Activated naive CD4-positive, alpha-beta T cell treated with anti-CD3 and anti-CD28 coated beads, Interleukin-2, amount 10 ng/mL, durations not matched to agents 7 days and 5 days (primary cell): ENCODE measurements around the gene ATP2A1.
"Not testable (repeated sequence)": the region's sequence is repeated elsewhere in the genome, so short reads cannot be mapped to it uniquely, and the experiment has no call there.

Source experiments
- CTCF ChIA-PET: fragments of 350-600 bp; sonication (Branson Sonifier 250); formaldehyde crosslinking; loops from one replicate; lab custom pipeline; 2021; ENCODE audit warnings: antibody characterized with exemption; lab: Charles Lee
- DNase-seq: peaks from one replicate; pipeline ENCODE4 v3.0.0-alpha.2; 2020
- H3K27ac Mint-ChIP-seq: one replicate; pipeline ENCODE4 v1.8.0; 2021; ENCODE audit warnings: mild to moderate bottlenecking, moderate library complexity, mixed read lengths
- H3K27me3 Mint-ChIP-seq: one replicate; pipeline ENCODE4 v1.8.0; 2021; ENCODE audit warnings: mild to moderate bottlenecking, mixed read lengths
- H3K36me3 Mint-ChIP-seq: one replicate; pipeline ENCODE4 v1.8.0; 2021; ENCODE audit warnings: mixed read lengths
- H3K4me1 Mint-ChIP-seq: one replicate; pipeline ENCODE4 v1.8.0; 2021; ENCODE audit warnings: mixed read lengths
- H3K4me3 Mint-ChIP-seq: one replicate; pipeline ENCODE4 v1.8.0; 2021; ENCODE audit warnings: mild to moderate bottlenecking, moderate library complexity, mixed read lengths
- H3K9me3 Mint-ChIP-seq: one replicate; pipeline ENCODE4 v1.8.0; 2021; ENCODE audit warnings: mixed read lengths

The ATP2A1 gene

DNA sequence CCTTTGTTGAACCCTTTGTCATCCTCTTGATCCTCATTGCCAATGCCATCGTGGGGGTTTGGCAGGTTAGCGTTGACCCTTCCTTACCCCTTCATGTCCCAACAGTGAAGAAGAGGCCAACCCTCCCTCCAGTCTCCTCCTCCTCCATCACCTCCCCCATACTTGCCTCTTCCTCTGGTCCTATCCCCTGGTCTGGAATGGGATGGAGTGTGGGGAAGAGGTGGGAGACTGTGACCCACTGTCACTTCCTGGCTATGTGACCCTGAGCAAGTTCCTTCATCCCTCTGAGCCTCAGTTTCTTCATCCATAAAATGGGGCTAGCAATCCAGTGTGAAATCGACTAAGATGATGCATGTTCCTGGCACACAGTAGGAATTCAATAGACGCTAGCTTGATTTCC is 2.7 kb downstream of the ATP2A1 start:
- CTCF ChIA-PET = interaction anchor here (0.9 kb wide), 1 partner anchor 64 kb away, joined by 4 read pairs; no protein-coding TSS in a partner anchor
- Mint-ChIP-seq H3K27ac (no peak overlapping the region), H3K4me1 (peaks cover 34% of the 10 kb centered on the region), H3K4me3 (peak overlapping the region; percentile 88), H3K27me3 (peaks cover 10% of the 10 kb centered on the region), H3K36me3 (no peaks in the 10 kb centered on the region), H3K9me3 (no peaks in the 10 kb centered on the region)
- no peak for DNase-seq

GRCh38 chr16:28881565-28881964 is 3.3 kb downstream of the ATP2A1 start:
- not testable (repeated sequence) for H3K4me3 Mint-ChIP-seq

DNA sequence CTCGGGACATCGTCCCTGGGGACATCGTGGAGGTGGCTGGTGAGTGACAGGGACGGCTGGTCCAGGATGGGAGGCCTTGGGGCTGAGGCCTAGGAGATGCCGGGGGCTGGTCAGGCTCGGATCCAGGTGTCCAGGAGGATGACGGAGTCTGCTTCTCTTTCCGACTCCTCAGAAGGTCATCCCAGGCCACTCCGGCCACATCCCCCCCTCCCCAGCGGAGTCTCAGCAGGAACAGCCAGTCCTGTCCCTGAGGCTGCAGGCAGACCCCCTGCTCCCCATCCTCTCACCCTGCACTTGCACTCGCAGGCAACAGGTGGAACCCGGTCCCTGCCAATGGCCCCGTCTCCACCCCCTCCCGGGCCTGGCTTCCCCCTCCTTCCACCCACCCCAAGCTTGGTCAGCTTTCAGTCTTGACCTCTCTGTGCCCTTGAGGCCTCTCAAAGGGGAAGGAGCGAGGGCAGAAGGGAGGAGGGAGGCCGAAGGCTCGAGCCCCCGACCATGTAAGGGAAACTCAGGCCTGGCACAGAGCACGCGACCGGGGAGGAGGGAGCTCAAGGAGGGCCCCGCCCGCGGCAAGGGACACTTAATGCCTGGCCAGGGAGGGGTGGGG is 4.4 kb downstream of the ATP2A1 start:
- H3K9me3 Mint-ChIP-seq = no peaks in the 10 kb centered on the region
- no peak for DNase-seq
- CTCF ChIA-PET = no interaction called here
- no peak overlapping the region for H3K27ac Mint-ChIP-seq
- peaks cover 10% of the 10 kb centered on the region for H3K27me3 Mint-ChIP-seq
- H3K4me1 Mint-ChIP-seq = peaks cover 30% of the 10 kb centered on the region
- no peak overlapping the region for H3K4me3 Mint-ChIP-seq
- no peaks in the 10 kb centered on the region for H3K36me3 Mint-ChIP-seq

More at GRCh38 chr16:28881565-28881964, 3.3 kb downstream of the ATP2A1 start:
- Mint-ChIP-seq H3K4me1 (peaks cover 34% of the 10 kb centered on the region), H3K27me3 (peaks cover 10% of the 10 kb centered on the region)
- H3K9me3 Mint-ChIP-seq, DNase-seq, H3K27ac Mint-ChIP-seq, H3K36me3 Mint-ChIP-seq: not testable (repeated sequence)
- CTCF ChIA-PET = interaction anchor here (0.9 kb wide), 1 partner anchor 63 kb away, joined by 4 read pairs; no protein-coding TSS in a partner anchor

DNA sequence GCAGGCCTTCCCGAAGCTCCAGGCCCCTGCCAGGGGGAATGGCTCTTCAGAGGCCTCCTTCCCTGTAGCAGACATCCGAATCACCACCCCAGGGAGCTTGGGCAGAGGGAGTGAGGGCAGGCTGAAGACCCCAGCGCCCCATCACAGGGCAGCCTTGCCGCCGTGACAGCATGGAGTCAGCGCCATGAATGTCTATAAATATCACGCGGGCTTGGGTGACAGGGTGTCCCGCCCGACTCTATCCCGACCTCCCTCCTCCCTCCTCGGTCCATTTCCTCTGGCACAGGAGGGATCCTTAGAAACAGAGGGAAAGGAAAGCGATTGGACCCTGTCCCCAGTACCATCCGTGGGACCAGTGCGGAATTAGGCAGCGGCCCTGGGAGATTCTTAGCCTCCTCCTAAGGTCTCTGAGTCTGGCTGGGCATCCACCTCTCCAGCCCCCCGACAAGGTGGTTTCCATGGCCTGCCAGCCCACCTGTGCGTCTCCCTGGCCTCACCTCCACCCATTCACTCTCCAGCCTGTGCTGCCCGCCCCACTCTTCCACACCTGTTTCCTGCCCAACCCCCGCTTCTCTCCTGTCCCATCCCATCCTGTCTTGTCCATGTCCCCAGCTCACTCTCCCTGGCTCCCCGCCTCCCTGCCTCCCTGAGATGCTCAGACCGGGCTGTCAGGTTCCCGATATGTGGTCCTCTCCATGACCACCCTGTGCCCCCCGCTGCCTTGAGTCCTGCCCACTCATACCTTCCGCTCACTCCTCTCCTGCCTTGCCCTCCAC is 5.1 kb downstream of the ATP2A1 start:
- DNase-seq = no peak
- no peaks in the 10 kb centered on the region for H3K9me3 Mint-ChIP-seq
- peaks cover 10% of the 10 kb centered on the region for H3K27me3 Mint-ChIP-seq
- H3K4me3 Mint-ChIP-seq = no peak overlapping the region
- H3K27ac Mint-ChIP-seq = peak overlapping the region; percentile 9
- CTCF ChIA-PET = no interaction called here
- H3K36me3 Mint-ChIP-seq = no peaks in the 10 kb centered on the region
- peaks cover 25% of the 10 kb centered on the region for H3K4me1 Mint-ChIP-seq

DNA sequence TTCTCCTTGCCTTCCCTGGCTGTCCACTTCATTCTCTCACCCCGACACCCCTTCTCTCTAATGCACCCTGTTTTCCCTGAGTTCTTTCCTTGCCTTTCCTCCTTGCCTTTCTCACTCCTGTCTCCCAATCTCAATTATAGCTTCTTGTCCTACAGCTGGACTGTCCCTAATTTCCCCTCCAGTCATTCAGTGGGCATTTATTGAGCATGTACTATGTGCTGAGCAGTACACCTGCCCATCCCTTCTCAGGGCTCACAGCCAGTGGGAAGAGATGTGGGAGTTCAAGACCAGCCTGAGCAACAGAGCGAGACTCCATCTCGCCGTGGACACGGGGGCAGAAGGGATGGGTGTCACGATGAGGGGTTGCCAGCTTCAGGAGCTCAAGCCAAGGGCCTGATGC is 5.8 kb downstream of the ATP2A1 start:
- Mint-ChIP-seq H3K27me3 (peaks cover 10% of the 10 kb centered on the region), H3K9me3 (no peaks in the 10 kb centered on the region), H3K27ac (no peak overlapping the region), H3K36me3 (no peaks in the 10 kb centered on the region), H3K4me3 (no peak overlapping the region), H3K4me1 (peaks cover 19% of the 10 kb centered on the region)
- CTCF ChIA-PET = interaction anchor here (0.7 kb wide), 1 partner anchor 11 kb away, joined by 3 read pairs; no protein-coding TSS in a partner anchor
- no peak for DNase-seq

DNA sequence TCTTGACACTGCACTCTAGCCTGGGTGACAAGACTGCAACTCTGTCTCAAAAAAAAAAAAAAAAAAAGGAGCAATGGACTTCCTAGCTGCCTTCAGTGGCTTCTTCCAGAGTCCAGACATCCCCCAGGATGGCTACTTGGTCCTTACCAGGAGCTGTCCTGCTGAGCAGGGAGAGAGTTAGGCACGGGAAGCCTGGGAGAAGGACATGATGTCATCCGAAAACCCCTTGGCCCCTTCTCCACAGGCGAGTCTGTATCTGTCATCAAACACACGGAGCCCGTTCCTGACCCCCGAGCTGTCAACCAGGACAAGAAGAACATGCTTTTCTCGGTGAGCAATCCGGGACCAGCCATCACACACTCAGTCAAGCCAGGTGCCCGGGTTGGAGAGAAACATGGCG is 8.7 kb downstream of the ATP2A1 start:
- no peaks in the 10 kb centered on the region for H3K9me3 Mint-ChIP-seq

DNA sequence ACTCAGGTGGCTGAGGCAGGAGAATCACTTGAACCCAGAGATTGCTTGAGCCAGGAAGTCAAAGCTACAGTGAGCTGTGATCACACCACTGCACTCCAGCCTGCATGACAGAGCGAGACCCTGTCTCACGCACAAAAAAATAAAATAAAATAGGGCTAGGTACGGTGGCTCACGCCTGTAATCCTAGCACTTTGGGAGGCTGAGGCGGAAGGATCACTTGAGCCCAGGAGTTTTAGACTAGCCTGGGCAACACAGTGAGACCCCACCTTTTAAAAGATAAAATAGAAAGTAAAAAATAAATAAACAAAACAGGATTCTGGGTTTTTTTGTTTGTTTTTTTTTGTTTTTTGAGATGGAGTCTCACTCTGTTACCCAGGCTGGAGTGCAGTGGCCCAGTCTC is 12.1 kb downstream of the ATP2A1 start:
- H3K9me3 Mint-ChIP-seq = not testable (repeated sequence)

More for the DNA sequence above, 8.7 kb downstream of the ATP2A1 start:
- no peak overlapping the region for H3K27ac Mint-ChIP-seq
- no peaks in the 10 kb centered on the region for H3K36me3 Mint-ChIP-seq
- H3K4me3 Mint-ChIP-seq = no peak overlapping the region
- CTCF ChIA-PET = no interaction called here
- H3K4me1 Mint-ChIP-seq = no peaks in the 10 kb centered on the region
- no peak for DNase-seq
- peaks cover 5% of the 10 kb centered on the region for H3K27me3 Mint-ChIP-seq

GRCh38 chr16:28891964-28892890 is 13.9 kb downstream of the ATP2A1 start:
- H3K4me3 Mint-ChIP-seq = no peak overlapping the region
- CTCF ChIA-PET = no interaction called here
- no peak overlapping the region for H3K27ac Mint-ChIP-seq

More for the DNA sequence above, 12.1 kb downstream of the ATP2A1 start:
- H3K27ac Mint-ChIP-seq, H3K4me3 Mint-ChIP-seq, H3K36me3 Mint-ChIP-seq, H3K27me3 Mint-ChIP-seq, CTCF ChIA-PET, DNase-seq, H3K4me1 Mint-ChIP-seq: not testable (repeated sequence)

DNA sequence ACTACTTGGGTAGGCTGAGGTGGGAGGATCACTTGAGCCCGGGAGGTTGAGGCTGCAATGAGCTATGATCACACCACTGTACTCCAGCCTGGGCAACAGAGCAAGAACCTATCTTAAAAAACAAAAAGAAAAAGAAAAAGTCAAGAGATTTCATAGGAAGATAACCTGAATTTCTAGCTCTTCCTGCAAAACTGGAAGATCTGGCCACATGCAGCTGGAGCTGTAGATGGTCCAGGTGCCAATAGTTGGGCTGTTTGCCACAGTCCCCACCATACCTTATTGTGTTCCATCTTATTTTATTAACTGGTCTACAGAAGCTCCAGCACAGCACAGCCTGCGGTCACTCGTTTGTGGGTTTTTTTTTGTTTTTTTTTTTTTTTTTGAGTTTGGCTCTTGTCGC is 15.0 kb downstream of the ATP2A1 start:
- H3K9me3 Mint-ChIP-seq = no peaks in the 10 kb centered on the region
- H3K27me3 Mint-ChIP-seq = no peaks in the 10 kb centered on the region
- no peaks in the 10 kb centered on the region for H3K36me3 Mint-ChIP-seq
- H3K27ac Mint-ChIP-seq = no peak overlapping the region
- CTCF ChIA-PET = no interaction called here
- H3K4me3 Mint-ChIP-seq = no peak overlapping the region
- H3K4me1 Mint-ChIP-seq = no peaks in the 10 kb centered on the region
- no peak for DNase-seq

More at GRCh38 chr16:28891964-28892890, 13.9 kb downstream of the ATP2A1 start:
- H3K27me3 Mint-ChIP-seq = no peaks in the 10 kb centered on the region
- DNase-seq = no peak
- no peaks in the 10 kb centered on the region for H3K36me3 Mint-ChIP-seq
- no peaks in the 10 kb centered on the region for H3K4me1 Mint-ChIP-seq
- H3K9me3 Mint-ChIP-seq = no peaks in the 10 kb centered on the region

DNA sequence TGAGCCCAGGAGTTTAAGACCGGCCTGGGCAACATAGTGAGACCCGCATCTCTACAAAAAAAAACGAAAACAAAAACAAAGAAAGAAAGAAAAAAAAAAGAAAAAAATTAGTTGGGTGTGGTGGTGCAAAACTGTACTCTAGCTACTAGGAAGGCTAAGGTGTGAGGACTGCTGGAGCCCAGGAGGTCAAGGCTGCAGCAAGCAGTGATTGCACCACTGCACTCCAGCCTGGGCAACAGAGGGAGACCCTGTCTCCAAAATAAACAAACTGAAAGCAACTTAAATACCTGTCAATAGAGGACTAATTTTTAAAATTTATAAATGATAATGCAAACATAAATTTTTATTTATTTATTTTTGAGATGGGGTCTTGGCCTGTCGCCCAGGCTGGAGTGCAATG is 17.3 kb downstream of the ATP2A1 start:
- no peaks in the 10 kb centered on the region for H3K9me3 Mint-ChIP-seq
- no peak overlapping the region for H3K4me3 Mint-ChIP-seq
- CTCF ChIA-PET = no interaction called here
- no peaks in the 10 kb centered on the region for H3K27me3 Mint-ChIP-seq
- H3K27ac Mint-ChIP-seq = no peak overlapping the region
- H3K36me3 Mint-ChIP-seq = no peaks in the 10 kb centered on the region
- DNase-seq = no peak
- peaks cover 4% of the 10 kb centered on the region for H3K4me1 Mint-ChIP-seq

GRCh38 chr16:28897826-28898225 is 19.5 kb downstream of the ATP2A1 start:
- CTCF ChIA-PET = no interaction called here
- Mint-ChIP-seq H3K4me1 (peaks cover 7% of the 10 kb centered on the region), H3K27ac (no peak overlapping the region), H3K4me3 (no peak overlapping the region), H3K27me3 (no peaks in the 10 kb centered on the region), H3K36me3 (no peaks in the 10 kb centered on the region), H3K9me3 (no peaks in the 10 kb centered on the region)
- DNase-seq = no peak

DNA sequence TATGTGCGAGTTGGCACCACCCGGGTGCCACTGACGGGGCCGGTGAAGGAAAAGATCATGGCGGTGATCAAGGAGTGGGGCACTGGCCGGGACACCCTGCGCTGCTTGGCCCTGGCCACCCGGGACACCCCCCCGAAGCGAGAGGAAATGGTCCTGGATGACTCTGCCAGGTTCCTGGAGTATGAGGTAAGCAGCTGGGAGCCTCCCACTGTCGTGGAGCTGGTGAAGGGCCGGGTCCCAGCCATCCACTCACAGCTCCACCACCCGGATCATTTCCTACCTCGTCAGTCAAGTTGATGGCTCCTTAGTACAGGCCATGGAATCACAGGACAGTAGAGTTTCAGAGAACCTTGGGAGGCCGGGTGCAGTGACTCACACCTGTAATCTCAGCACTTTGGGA is 20.0 kb downstream of the ATP2A1 start:
- no peak for DNase-seq
- Mint-ChIP-seq H3K4me3 (no peak overlapping the region), H3K9me3 (no peaks in the 10 kb centered on the region), H3K27ac (no peak overlapping the region), H3K36me3 (no peaks in the 10 kb centered on the region), H3K27me3 (no peaks in the 10 kb centered on the region), H3K4me1 (peaks cover 7% of the 10 kb centered on the region)
- CTCF ChIA-PET = no interaction called here

DNA sequence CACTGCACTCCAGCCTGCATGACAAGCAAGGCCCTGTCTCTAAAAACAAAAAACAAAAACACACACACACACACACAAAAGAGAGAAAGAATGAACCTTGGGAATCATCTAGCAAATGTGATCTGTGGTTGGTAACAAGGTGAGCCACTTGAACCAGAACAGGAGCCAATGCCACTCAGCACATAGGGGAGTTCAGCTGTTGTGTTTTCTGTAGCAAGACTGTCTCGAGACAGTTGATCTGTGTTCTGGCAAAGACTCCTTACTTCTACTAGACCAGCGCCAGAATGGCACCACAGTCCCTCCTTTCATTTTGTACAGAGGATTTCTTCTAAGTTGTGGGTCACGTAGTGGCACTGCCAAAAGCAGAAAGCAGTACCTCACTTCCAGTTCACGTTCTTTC is 20.7 kb downstream of the ATP2A1 start:
- H3K36me3 Mint-ChIP-seq = no peaks in the 10 kb centered on the region
- no peak overlapping the region for H3K27ac Mint-ChIP-seq
- CTCF ChIA-PET = no interaction called here
- H3K27me3 Mint-ChIP-seq = no peaks in the 10 kb centered on the region
- peaks cover 7% of the 10 kb centered on the region for H3K4me1 Mint-ChIP-seq
- H3K4me3 Mint-ChIP-seq = no peak overlapping the region
- H3K9me3 Mint-ChIP-seq = no peaks in the 10 kb centered on the region
- DNase-seq = no peak
